Activated T-cell treated with anti-CD3 and anti-CD28 coated beads for 4 hours (primary cell): ENCODE measurements around the gene SLC16A4.
"Not testable (repeated sequence)": the region's sequence is repeated elsewhere in the genome, so short reads cannot be mapped to it uniquely, and the experiment has no call there.

Experiments used
- DNase-seq: peaks from one replicate; pipeline ENCODE4 v3.0.0-alpha.2; 2020

SLC16A4 gene

DNA sequence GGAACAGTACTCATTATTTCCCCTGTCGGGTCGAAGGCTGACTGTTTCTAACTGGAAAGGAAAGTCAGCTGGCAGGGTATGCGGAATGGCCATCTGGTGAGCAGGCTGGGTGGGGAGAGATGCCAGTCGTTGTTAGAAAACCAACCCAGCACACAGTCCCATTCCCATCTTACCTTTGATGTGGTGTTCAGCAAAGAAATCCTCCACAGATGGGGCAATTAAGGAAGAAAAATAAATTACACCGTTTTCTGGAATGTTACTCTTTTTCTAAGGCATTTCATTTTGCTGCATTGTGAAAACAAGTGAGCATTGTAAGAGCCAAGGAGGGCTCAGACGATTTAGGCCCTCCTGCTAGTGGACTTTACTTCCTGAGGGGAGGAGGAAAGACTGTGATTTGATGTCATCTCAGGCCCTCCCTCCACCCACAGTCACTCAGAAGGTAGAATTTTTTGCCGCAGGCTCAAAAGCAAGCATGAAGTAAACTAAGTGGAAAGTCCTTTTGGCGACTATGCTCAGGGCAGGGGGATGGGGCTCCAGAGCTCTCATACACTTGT lies at the start of gene SLC16A4:
TSS of gene SLC16A4 (minus strand) at position 335 of the 554 bp plus-strand sequence. CDS start 1,703 bp downstream, outside the sequence.
- DNase-seq = no peak

GRCh38 chr1:110439873-110440272 lies 49.0 kb upstream of the SLC16A4 start:
- DNase-seq = not testable (repeated sequence)

- DNase-seq = no peak
Observed at GRCh38 chr1:110438893-110439292, 48.1 kb upstream of the SLC16A4 start.

GRCh38 chr1:110437645-110438299 lies 46.9 kb upstream of the SLC16A4 start:
- not testable (repeated sequence) for DNase-seq

DNA sequence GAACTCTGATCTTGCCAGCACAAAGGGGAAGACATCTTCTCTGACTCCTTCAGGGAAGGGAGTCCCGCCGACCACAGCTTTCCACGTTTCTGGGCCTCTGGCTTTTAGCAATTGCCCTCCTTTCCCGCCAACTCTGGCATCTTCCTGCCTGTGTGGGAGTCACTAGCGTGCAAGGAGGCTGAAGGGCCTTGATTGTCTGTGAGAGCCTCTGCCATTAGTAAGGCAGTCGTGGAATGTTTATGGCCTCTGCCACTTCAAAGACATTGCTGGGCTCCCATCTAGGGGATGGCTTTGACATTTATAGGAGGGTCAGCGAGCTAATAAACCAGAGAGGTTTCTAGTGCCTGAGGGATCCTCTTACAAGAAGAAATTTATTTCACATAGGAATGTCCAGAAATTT lies 45.8 kb upstream of the SLC16A4 start:
- no peak for DNase-seq

- no peak for DNase-seq
Observed at GRCh38 chr1:110434946-110435345, 44.1 kb upstream of the SLC16A4 start.

- no peak for DNase-seq
Observed at GRCh38 chr1:110433803-110434202, 43.0 kb upstream of the SLC16A4 start.

DNA sequence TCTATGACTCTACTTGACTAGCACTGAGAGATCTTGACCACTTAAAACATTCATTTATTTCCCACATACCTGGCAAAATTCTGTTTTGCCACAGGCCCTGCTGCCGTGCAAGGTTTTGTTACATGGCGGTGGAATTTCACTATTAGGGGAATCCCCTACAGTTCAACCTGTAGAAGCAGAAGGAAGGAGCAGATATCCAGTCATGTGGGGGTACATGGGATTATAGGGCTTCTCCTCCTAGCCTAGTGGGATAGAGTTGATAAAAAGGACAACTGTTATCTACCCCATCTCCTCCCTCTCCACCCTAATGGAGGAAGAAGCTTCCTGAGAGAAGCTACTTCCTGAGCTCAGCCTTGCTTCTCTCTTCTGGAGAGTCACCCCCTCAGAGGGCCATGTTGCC lies 42.4 kb upstream of the SLC16A4 start:
- DNase-seq = no peak

GRCh38 chr1:110430901-110431300 lies 40.1 kb upstream of the SLC16A4 start:
- DNase-seq = no peak

- DNase-seq = no peak
Observed at GRCh38 chr1:110430366-110430765, 39.5 kb upstream of the SLC16A4 start.

DNA sequence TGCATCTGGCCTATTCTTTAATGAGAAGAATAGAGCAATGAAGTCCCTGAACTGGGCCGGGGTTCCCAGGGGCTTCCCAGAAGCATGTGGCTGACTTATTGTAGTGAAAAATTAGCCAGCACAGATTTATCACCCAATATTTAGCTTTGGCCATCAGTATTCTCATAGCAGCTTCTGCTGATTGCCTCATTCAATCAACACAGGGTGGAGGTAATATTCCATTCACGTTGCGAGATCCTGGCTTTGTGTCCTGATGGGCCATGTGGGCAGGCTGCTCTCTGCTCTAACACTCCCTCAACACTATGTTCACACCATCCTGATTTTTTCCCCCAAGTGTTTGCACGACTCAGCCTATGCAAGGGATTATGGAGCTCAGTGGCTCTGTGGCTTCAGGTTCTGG lies 38.1 kb upstream of the SLC16A4 start:
- DNase-seq = no peak

GRCh38 chr1:110426854-110427253 lies 36.0 kb upstream of the SLC16A4 start:
- no peak for DNase-seq

DNA sequence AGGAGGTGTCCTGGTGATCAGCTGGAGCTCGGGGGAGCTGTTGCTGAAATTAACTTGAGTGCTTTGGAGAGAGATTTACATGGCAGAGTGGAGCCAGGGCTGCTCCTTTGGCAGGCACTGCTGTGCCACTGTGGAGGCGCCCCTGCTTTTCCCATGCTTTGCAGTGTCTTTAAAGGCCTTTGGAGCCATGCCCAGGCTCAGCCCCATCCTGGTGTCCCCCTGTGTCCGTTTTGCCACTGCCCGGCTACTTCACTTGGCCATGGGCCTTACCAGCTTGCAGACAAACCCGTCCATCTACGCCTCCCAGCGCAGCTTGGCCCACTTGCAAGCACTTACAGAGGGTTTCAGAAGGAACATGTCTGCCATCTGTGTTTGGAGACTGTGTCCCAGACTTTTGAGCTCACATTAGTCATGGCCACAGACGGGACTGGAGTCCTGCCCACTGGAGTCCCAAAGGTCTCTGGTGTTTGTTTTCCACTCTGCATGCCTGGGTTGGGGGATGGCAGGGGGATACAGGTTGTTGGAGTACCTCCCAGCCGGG lies 34.9 kb upstream of the SLC16A4 start:
- no peak for DNase-seq

DNA sequence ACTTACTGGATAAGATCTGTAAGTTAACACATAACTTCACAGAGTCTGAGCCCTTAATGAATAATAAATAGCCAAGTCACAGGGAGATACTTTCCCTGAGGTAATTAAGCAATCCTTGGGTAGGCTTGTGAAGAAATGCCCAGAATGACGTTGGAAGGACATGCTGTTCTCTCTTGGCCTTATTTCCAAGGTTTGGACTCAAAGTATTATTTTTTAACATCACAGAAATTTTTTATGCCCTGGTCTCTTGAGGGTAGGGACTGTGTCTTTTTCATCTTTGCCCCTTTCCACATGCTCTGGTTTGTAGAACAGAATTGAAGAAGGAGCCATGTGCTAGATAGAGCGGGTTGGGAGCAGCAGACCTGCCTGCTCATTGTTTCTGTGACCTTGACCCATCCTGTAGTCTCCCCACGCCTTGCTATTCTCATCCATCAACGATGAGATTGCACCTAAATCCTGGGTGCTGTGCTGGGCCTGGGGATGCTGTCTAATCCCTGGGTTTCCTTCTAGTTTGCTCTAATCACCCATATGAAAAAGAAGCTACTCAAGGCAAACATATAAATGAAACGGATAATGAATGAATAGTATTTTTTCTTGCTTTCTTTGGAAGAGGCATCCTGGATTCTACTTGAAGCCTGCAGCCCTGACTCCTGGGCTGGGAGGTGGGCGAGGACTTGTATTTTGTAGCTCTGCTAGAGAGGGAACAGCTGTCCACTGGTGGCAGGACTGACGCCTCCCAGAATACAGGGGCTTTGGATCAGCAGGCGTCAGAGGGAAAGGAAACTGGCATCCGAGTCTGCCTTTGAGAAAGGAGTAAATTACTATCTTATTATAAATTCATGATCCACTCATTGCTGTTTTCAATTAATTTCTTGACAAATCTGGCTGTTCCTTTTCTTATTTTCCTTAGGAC lies 34.1 kb upstream of the SLC16A4 start:
- no peak for DNase-seq

- DNase-seq = no peak
Observed at GRCh38 chr1:110420874-110421793, 30.3 kb upstream of the SLC16A4 start.

DNA sequence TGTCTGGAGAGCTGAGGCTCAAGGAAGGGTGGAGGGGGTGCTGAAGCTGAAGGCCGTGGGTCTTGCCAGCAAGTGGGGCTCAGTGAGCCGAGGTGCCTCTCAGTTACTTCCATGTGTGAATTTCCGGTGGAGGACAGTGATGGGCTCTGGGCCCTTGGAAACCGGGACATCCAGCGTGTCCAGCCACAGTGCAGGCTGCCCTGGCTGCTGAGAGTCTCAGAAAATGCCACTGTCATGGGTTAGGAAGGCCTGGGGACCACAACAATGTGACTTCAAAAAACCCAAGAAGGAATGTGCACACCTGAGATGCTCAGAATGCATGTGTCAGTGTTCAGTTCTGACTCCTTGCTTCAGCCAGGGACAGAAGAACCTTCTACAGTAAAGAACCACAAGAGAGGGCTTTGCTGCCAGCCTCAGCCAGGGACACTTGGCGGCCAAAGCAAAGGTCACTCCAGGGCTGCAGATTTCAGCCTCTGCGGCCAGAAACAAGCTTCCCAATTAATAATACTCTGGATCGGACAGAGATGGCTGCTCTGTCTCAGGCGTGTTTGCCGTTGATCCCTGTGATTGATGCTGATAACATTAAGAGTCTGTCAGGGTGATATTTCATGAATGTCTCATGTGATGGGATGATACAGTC lies 29.3 kb upstream of the SLC16A4 start:
- DNase-seq = no peak

- no peak for DNase-seq
Observed at GRCh38 chr1:110418729-110419128, 27.9 kb upstream of the SLC16A4 start.

GRCh38 chr1:110413045-110413444 lies 22.2 kb upstream of the SLC16A4 start:
- DNase-seq = not testable (repeated sequence)

DNA sequence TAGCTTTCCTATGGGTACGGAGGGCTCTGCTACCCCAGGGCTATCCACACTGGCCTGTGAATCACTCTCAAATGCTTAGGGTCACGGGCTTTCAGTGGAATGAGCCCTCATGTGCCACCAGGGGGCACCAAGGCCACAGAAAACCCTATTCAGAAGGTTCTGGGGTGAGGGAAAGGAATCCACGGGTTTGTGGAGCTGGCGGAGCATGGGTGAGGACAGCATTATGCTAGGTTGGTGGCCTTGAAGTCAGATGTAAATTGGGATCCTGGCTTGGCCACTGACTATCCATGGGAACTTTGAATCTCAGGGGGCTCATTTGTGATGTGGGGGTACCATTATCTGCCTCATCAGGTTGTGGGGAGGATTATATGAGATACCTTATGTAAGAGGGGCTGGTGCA lies 21.8 kb upstream of the SLC16A4 start:
- DNase-seq = peak; percentile 49

DNA sequence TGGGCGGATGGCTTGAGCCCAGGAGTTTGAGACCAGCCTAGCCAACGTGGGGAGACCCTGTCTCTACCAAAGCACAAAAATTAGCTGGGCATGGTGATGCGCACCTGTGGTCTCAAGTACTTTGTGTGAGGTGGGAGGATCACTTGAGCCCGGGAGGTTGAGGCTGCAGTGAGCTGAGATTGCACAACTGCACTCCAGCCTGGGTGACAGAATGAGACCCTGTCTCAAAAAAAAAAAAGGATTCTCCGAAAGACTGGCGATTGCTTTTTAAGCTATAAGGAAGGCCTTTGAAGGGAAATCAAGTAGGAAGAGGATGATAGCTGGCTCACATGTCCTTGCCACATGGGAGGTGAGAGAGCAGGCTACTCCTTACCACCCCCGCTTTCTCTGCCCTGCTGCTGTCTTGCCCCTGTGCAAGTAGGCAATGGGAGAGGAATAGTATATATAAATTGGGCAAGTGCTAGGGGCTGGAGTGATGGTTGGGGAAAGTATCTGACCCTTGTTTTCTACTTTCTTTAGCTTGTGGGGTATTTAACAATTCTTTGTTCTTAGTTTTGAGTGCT lies 20.4 kb upstream of the SLC16A4 start:
- no peak for DNase-seq

DNA sequence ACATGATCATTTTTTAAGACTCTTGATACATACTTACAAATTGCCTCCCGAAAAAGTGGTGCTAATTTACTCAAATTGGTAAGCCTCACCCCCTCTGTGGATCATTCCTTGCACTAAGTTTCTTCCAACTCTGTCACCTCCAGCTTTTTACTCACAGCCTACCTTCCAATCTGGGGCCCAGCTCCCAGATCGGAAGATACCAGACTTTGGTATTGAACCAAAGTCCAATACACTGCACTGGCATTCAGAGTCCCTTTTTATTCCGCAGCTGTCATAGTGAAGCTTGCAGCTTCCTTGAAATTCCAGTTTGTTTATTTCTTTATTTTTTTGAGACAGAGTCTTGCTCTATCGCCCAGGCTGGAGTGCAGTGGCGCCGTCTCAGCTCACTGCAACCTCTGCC lies 18.5 kb upstream of the SLC16A4 start:
- DNase-seq = no peak

- DNase-seq = no peak
Observed at GRCh38 chr1:110408488-110408887, 17.7 kb upstream of the SLC16A4 start.
